ENCODE data around the gene CSTF3.

Gene CSTF3

GRCh38 chr11:33040033-33040861 lies 121.0 kb downstream of the CSTF3 start:
- peak; percentile 69 for DNase-seq

- DNase-seq = peak; percentile 64
Measured at GRCh38 chr11:33039274-33040032, 121.8 kb downstream of the CSTF3 start, which contains the start of gene TCP11L1. Gene TCP11L1, plus strand, starts transcription at chr11:33039572. Its CDS starts 4,202 bp downstream, at chr11:33043774.

- no peak for DNase-seq
Measured at GRCh38 chr11:33035011-33035410, 126.3 kb downstream of the CSTF3 start.
